Body of pancreas (tissue), 4 donors: Measurements from ENCODE around the gene ATP10D. TPM values are rescaled to one million over a fixed set of nuclear protein-coding genes. Genes with fewer than 3 reads are reported as not detected.
A peak's percentile ranks its signal among the peaks of the same experiment; 100 is the strongest.
"Not testable (repeated sequence)": the region's sequence is repeated elsewhere in the genome, so short reads cannot be mapped to it uniquely, and the experiment has no call there.

Experiments
- ATAC-seq: fragments of 150-250 bp; one replicate; pipeline ENCODE4 v1.9.1; 2016
- DNase-seq, 4 donors: peaks; one replicate each; pipeline ENCODE4 v3.0.0-alpha.2; 2019
- H3K27ac ChIP-seq, 4 donors: fragments of 200-600 bp; sonication (generic); 1 replicate in 3 of 4; 2 replicates in 1 of 4; pipeline versions ENCODE4 v1.5.1 to v1.6.1; 2016 to 2019; ENCODE audit warnings: mild to moderate bottlenecking in 1 of 4, mixed read lengths in 1 of 4, moderate library complexity in 1 of 4
- H3K27me3 ChIP-seq, 2 donors: fragments of 200-600 bp; sonication (generic); one replicate each; pipeline ENCODE4 v1.6.0; 2016; ENCODE audit warnings: mild to moderate bottlenecking in 1 of 2
- H3K36me3 ChIP-seq, 2 donors: fragments of 200-600 bp; sonication (generic); replicated peaks in 1 of 2; 2 replicates each; pipeline ENCODE4 v1.5.1; 2016; ENCODE audit warnings: low read depth in 2 of 2; ENCODE audit not compliant: insufficient read depth in 1 of 2
- H3K4me1 ChIP-seq: fragments of 200-600 bp; sonication (generic); one replicate; pipeline ENCODE4 v1.6.0; 2016
- H3K4me3 ChIP-seq, 2 donors: fragments of 200-600 bp; sonication (generic); 1 replicate in 1 of 2; 2 replicates in 1 of 2; pipeline ENCODE4 v1.5.1; 2016 to 2019
- H3K9me3 ChIP-seq, 3 donors: fragments of 200-600 bp; sonication (generic); 1 replicate in 2 of 3; 2 replicates in 1 of 3; pipeline ENCODE4 v1.5.1; 2016
- POLR2A ChIP-seq, 3 donors: fragments of 450-650 bp; IDR thresholded peaks; one replicate each; pipeline ENCODE4 v1.6.1; 2016; ENCODE audit warnings: antibody characterized with exemption in 3 of 3, mild to moderate bottlenecking in 2 of 3
- WGBS, 2 donors: methylation state at CpG; one replicate each; pipeline ENCODE4 v1.1.5; 2017; 5-methylcytosine and 5-hydroxymethylcytosine counted together
- intact Hi-C: fragments of 100-400 bp; cut with DNase I; formaldehyde crosslinking; loops from one replicate; pipeline ENCODE4 v1.15.1; 2023
- total RNA-seq, 2 donors: library from RNA; depleted of rRNA; stranded (reverse); fragments of >200 nt; gene quantifications; one replicate each; pipeline ENCODE4 v1.1.0, GENCODE V29; 2016
- TF ChIP-seq, protein P1 (sequence below), 7 experiments: fragments of 450-650 bp in 4 of 7; fragments of 200-600 bp in 3 of 7; sonication (generic) in 3 of 7; IDR thresholded peaks; one replicate each; pipeline ENCODE4 v1.5.1; 2016 to 2019; ENCODE audit warnings: antibody characterized with exemption in 7 of 7

ATP10D gene
- total RNA-seq, 2 donors from 2014 or later: 12.5 to 24.4 TPM

GRCh38 chr4:47535567-47536147, 50.6 kb downstream of the ATP10D start:
- WGBS, 2 donors: 88 to 94% methylated on average over 5 of the region's 5 CpGs
- intact Hi-C loops: no loop called here
- peaks cover 0 to 4% of the 10 kb centered on the region in 2 donors for H3K36me3 ChIP-seq

DNA sequence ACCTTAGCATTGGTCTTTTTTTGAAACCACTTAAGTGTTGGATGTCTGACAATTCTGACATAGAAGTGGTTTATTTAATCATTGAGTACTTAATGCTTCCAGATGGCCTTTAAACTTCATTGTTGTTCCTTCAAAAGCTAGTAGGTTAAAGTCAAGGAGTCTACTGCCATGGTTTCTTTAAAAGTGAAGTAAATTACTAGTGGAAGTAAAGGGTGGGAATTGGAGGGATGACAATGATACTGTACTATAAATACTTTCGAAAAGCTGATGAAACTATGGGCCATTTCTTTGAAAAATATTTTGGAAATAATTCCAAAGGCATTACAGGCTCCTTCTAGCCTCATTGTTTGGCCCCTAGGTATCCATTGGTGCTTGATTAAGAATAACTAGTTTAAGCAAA, 51.9 kb downstream of the ATP10D start:
- no peaks in the 10 kb centered on the region for H3K27me3 ChIP-seq
- no peaks in the 10 kb centered on the region for H3K4me1 ChIP-seq
- no peak for DNase-seq
- H3K36me3 ChIP-seq: peaks cover 0 to 4% of the 10 kb centered on the region in 2 donors
- TF ChIP-seq POLR2A (IDR thresholded peaks at IDR 0.05): no peak
- TF ChIP-seq, protein P1, sequence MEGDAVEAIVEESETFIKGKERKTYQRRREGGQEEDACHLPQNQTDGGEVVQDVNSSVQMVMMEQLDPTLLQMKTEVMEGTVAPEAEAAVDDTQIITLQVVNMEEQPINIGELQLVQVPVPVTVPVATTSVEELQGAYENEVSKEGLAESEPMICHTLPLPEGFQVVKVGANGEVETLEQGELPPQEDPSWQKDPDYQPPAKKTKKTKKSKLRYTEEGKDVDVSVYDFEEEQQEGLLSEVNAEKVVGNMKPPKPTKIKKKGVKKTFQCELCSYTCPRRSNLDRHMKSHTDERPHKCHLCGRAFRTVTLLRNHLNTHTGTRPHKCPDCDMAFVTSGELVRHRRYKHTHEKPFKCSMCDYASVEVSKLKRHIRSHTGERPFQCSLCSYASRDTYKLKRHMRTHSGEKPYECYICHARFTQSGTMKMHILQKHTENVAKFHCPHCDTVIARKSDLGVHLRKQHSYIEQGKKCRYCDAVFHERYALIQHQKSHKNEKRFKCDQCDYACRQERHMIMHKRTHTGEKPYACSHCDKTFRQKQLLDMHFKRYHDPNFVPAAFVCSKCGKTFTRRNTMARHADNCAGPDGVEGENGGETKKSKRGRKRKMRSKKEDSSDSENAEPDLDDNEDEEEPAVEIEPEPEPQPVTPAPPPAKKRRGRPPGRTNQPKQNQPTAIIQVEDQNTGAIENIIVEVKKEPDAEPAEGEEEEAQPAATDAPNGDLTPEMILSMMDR (IDR thresholded peaks at IDR 0.05): no peak
- no peak for ATAC-seq
- no peak overlapping the region for H3K4me3 ChIP-seq
- H3K9me3 ChIP-seq: no peaks in the 10 kb centered on the region
- no peak overlapping the region for H3K27ac ChIP-seq
- intact Hi-C loops: no loop called here
- 0% methylated on average over 1 of the region's 1 CpG for WGBS, 2 donors

More at GRCh38 chr4:47535567-47536147, 50.6 kb downstream of the ATP10D start:
- H3K27me3 ChIP-seq: no peaks in the 10 kb centered on the region
- peaks cover 5% of the 10 kb centered on the region for H3K4me1 ChIP-seq
- no peak for DNase-seq
- H3K4me3 ChIP-seq: no peak overlapping the region
- ATAC-seq: no peak
- H3K9me3 ChIP-seq: no peaks in the 10 kb centered on the region
- TF ChIP-seq, protein P1 (IDR thresholded peaks at IDR 0.05): no peak
- no peak for TF ChIP-seq POLR2A (IDR thresholded peaks at IDR 0.05)
- no peak overlapping the region for H3K27ac ChIP-seq

- H3K9me3 ChIP-seq: no peaks in the 10 kb centered on the region
- 63 to 69% methylated on average over 3 of the region's 3 CpGs for WGBS, 2 donors
- ATAC-seq (no peak), DNase-seq (no peak)
- peaks cover 0 to 4% of the 10 kb centered on the region in 2 donors for H3K36me3 ChIP-seq
- intact Hi-C loops: no loop called here
- no peak overlapping the region for H3K4me3 ChIP-seq
- H3K27ac ChIP-seq: peak overlapping the region in 1 of 4 donors; percentile 43
- TF ChIP-seq, protein P1 (IDR thresholded peaks at IDR 0.05): no peak
- TF ChIP-seq POLR2A (IDR thresholded peaks at IDR 0.05): no peak
- no peaks in the 10 kb centered on the region for H3K27me3 ChIP-seq
- no peaks in the 10 kb centered on the region for H3K4me1 ChIP-seq
Measured at GRCh38 chr4:47538111-47538824, 53.2 kb downstream of the ATP10D start.

DNA sequence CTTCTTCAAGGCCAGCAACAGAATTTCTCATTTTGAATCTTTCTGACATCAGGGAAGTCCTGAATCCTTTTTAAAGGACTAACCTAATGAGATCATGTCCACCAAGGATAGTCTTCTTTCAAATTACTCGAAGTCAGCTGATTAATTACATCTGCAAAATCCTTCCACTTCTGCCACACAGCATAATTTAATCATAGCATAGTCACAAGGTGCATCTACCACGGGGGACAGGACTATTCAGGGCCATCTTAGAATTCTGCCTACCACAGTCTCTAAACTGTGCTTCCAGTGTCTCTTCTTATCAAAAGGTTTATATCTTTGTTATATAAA, 53.7 kb downstream of the ATP10D start:
- peaks cover 0 to 4% of the 10 kb centered on the region in 2 donors for H3K36me3 ChIP-seq
- intact Hi-C loops: no loop called here

GRCh38 chr4:47542640-47543039, 57.6 kb downstream of the ATP10D start:
- intact Hi-C loops, H3K9me3 ChIP-seq, H3K36me3 ChIP-seq, H3K27me3 ChIP-seq, ATAC-seq, H3K27ac ChIP-seq, H3K4me3 ChIP-seq, DNase-seq, H3K4me1 ChIP-seq: not testable (repeated sequence)
- 87 to 90% methylated on average over 5 of the region's 5 CpGs for WGBS, 2 donors

More for the DNA sequence above, 53.7 kb downstream of the ATP10D start:
- ATAC-seq (no peak), DNase-seq (no peak)
- TF ChIP-seq POLR2A (IDR thresholded peaks at IDR 0.05): no peak
- TF ChIP-seq, protein P1 (IDR thresholded peaks at IDR 0.05): no peak
- Histone ChIP-seq H3K9me3 (no peaks in the 10 kb centered on the region), H3K4me3 (no peak overlapping the region), H3K4me1 (no peaks in the 10 kb centered on the region), H3K27me3 (no peaks in the 10 kb centered on the region), H3K27ac (peak overlapping the region in 1 of 4 donors; percentile 43)
- 56 to 59% methylated on average over 2 of the region's 2 CpGs for WGBS, 2 donors
